Liver (tissue), 3 donors: ENCODE measurements around the gene SNAPC2.
"Not testable (repeated sequence)": the region's sequence is repeated elsewhere in the genome, so short reads cannot be mapped to it uniquely, and the experiment has no call there.

Source experiments
- EGR1 ChIP-seq, 2 donors: IDR thresholded peaks; 2 replicates each; pipeline ENCODE4 v1.6.1; 2016 to 2018; ENCODE audit warnings: antibody characterized with exemption in 2 of 2, low read depth in 2 of 2
- GABPA ChIP-seq, 2 donors: IDR thresholded peaks in 1 of 2; conservative IDR thresholded peaks in 1 of 2; 2 replicates each; pipeline ENCODE4 v1.6.1; 2016; ENCODE audit warnings: antibody characterized with exemption in 2 of 2, mild to moderate bottlenecking in 1 of 2, moderate library complexity in 1 of 2
- JUND ChIP-seq, 2 donors: IDR thresholded peaks; 2 replicates each; pipeline ENCODE4 v1.6.1; 2016; ENCODE audit warnings: antibody characterized with exemption in 2 of 2
- RAD21 ChIP-seq, 2 donors: IDR thresholded peaks; 2 replicates each; pipeline ENCODE4 v1.6.1; 2016; ENCODE audit warnings: antibody characterized with exemption in 2 of 2, mild to moderate bottlenecking in 2 of 2
- RXRA ChIP-seq, 2 donors: IDR thresholded peaks; 2 replicates each; pipeline ENCODE4 v1.6.1; 2017 to 2018; ENCODE audit warnings: antibody characterized with exemption in 2 of 2, mild to moderate bottlenecking in 1 of 2
- SP1 ChIP-seq: IDR thresholded peaks from 2 replicates; pipeline ENCODE4 v1.6.1; 2018; ENCODE audit warnings: antibody characterized with exemption, mild to moderate bottlenecking
- TAF1 ChIP-seq: conservative IDR thresholded peaks from 2 replicates; pipeline ENCODE4 v1.6.1; 2016; ENCODE audit warnings: antibody characterized with exemption, mild to moderate bottlenecking
- YY1 ChIP-seq: IDR thresholded peaks from 2 replicates; pipeline ENCODE4 v1.6.1; 2016; ENCODE audit warnings: antibody characterized with exemption, mild to moderate bottlenecking
- TF ChIP-seq, protein P1 (sequence below): fragments of 150-350 bp; IDR thresholded peaks from 2 replicates; pipeline ENCODE4 v1.5.1; 2017; ENCODE audit warnings: improper control_type of control experiment, low read depth, low read length; ENCODE audit not compliant: missing input control
- TF ChIP-seq, protein P2 (sequence below): IDR thresholded peaks from 2 replicates; pipeline ENCODE4 v1.6.1; 2016; ENCODE audit warnings: antibody characterized with exemption, mild to moderate bottlenecking
- TF ChIP-seq, protein P3 (sequence below): IDR thresholded peaks from 2 replicates; pipeline ENCODE4 v1.6.1; 2016; ENCODE audit warnings: antibody characterized with exemption
- donor health status: healthy.
- donor health status: healthy.

DNA sequence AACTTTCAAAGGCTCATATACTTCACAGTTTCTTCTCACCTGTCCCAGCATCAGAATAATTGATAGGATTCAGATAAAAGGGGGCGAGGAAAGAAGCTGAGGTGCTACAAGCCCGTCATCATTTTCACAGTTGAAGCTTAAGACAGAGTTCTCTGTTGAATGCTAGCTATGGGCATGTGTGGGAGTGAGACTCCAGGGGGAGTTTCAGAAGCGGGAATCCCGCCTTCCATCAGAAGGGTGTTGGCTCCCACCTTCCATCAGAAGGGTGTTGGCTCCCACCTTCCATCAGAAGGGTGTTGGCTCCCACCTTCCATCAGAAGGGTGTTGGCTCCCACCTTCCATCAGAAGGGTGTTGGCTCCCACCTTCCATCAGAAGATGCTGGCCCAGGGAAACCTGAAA is 40.9 kb downstream of the SNAPC2 start:
- TF ChIP-seq, protein P1, sequence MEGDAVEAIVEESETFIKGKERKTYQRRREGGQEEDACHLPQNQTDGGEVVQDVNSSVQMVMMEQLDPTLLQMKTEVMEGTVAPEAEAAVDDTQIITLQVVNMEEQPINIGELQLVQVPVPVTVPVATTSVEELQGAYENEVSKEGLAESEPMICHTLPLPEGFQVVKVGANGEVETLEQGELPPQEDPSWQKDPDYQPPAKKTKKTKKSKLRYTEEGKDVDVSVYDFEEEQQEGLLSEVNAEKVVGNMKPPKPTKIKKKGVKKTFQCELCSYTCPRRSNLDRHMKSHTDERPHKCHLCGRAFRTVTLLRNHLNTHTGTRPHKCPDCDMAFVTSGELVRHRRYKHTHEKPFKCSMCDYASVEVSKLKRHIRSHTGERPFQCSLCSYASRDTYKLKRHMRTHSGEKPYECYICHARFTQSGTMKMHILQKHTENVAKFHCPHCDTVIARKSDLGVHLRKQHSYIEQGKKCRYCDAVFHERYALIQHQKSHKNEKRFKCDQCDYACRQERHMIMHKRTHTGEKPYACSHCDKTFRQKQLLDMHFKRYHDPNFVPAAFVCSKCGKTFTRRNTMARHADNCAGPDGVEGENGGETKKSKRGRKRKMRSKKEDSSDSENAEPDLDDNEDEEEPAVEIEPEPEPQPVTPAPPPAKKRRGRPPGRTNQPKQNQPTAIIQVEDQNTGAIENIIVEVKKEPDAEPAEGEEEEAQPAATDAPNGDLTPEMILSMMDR: not testable (repeated sequence)
- not testable (repeated sequence) for TF ChIP-seq TAF1; RAD21 (IDR thresholded peaks at IDR 0.05); GABPA (IDR thresholded peaks at IDR 0.05 in 1 of 2, conservative IDR thresholded peaks at IDR 0.05 in 1 of 2); SP1; YY1; RXRA (IDR thresholded peaks at IDR 0.05); JUND (IDR thresholded peaks at IDR 0.05); EGR1 (IDR thresholded peaks at IDR 0.05; ENCODE audit: low read depth in 2 of 2)
- TF ChIP-seq, protein P2, sequence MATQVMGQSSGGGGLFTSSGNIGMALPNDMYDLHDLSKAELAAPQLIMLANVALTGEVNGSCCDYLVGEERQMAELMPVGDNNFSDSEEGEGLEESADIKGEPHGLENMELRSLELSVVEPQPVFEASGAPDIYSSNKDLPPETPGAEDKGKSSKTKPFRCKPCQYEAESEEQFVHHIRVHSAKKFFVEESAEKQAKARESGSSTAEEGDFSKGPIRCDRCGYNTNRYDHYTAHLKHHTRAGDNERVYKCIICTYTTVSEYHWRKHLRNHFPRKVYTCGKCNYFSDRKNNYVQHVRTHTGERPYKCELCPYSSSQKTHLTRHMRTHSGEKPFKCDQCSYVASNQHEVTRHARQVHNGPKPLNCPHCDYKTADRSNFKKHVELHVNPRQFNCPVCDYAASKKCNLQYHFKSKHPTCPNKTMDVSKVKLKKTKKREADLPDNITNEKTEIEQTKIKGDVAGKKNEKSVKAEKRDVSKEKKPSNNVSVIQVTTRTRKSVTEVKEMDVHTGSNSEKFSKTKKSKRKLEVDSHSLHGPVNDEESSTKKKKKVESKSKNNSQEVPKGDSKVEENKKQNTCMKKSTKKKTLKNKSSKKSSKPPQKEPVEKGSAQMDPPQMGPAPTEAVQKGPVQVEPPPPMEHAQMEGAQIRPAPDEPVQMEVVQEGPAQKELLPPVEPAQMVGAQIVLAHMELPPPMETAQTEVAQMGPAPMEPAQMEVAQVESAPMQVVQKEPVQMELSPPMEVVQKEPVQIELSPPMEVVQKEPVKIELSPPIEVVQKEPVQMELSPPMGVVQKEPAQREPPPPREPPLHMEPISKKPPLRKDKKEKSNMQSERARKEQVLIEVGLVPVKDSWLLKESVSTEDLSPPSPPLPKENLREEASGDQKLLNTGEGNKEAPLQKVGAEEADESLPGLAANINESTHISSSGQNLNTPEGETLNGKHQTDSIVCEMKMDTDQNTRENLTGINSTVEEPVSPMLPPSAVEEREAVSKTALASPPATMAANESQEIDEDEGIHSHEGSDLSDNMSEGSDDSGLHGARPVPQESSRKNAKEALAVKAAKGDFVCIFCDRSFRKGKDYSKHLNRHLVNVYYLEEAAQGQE: not testable (repeated sequence)
- TF ChIP-seq, protein P3, sequence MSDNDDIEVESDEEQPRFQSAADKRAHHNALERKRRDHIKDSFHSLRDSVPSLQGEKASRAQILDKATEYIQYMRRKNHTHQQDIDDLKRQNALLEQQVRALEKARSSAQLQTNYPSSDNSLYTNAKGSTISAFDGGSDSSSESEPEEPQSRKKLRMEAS: not testable (repeated sequence)
